Measurements from ENCODE around the gene MMP17. TPM values are rescaled to one million over a fixed set of nuclear protein-coding genes. Genes with fewer than 3 reads are reported as not detected.
A peak's percentile ranks its signal among the peaks of the same experiment; 100 is the strongest.

MMP17 gene
- total RNA-seq, 2 experiments from 2014 or later: 0.48 to 0.87 TPM

GRCh38 chr12:131828671-131829355 is 620 bp downstream of the MMP17 start:
- Mint-ChIP-seq H3K9me3 (no peaks in the 10 kb centered on the region), H3K27ac (no peak overlapping the region), H3K4me3 (peak overlapping the region; percentile 49), H3K4me1 (ENCODE audit: low read depth) (peaks cover 11% of the 10 kb centered on the region), H3K27me3 (peaks cover 56% of the 10 kb centered on the region), H3K36me3 (no peaks in the 10 kb centered on the region)
- DNase-seq: no peak
- CTCF ChIA-PET: no interaction called here
- intact Hi-C loops (cut with micrococcal nuclease): no loop called here
- POLR2A ChIA-PET: no interaction called here

- peaks cover 56% of the 10 kb centered on the region for H3K27me3 Mint-ChIP-seq
- no peak for DNase-seq
- H3K4me3 Mint-ChIP-seq: peak overlapping the region; percentile 49
- H3K36me3 Mint-ChIP-seq: no peaks in the 10 kb centered on the region
- peaks cover 11% of the 10 kb centered on the region for H3K4me1 Mint-ChIP-seq (ENCODE audit: low read depth)
- no peaks in the 10 kb centered on the region for H3K9me3 Mint-ChIP-seq
- intact Hi-C loops (cut with micrococcal nuclease): no loop called here
- CTCF ChIA-PET: no interaction called here
- POLR2A ChIA-PET: no interaction called here
- no peak overlapping the region for H3K27ac Mint-ChIP-seq
Measured at GRCh38 chr12:131829356-131829747, 1.2 kb downstream of the MMP17 start.

GRCh38 chr12:131829791-131830334 is 1.7 kb downstream of the MMP17 start:
- Mint-ChIP-seq H3K36me3 (no peaks in the 10 kb centered on the region), H3K4me1 (ENCODE audit: low read depth) (peaks cover 11% of the 10 kb centered on the region), H3K27me3 (peaks cover 56% of the 10 kb centered on the region), H3K9me3 (no peaks in the 10 kb centered on the region), H3K27ac (no peak overlapping the region), H3K4me3 (no peak overlapping the region)
- no peak for DNase-seq
- ChIA-PET CTCF (interaction anchor here (1.6 kb wide), 1 partner anchor 698 kb away, joined by 4 read pairs; no protein-coding TSS in a partner anchor), POLR2A (no interaction called here)
- intact Hi-C loops (cut with micrococcal nuclease): loop anchor here (2.0 to 10.0 kb wide), 2 partner anchors 115 to 725 kb away; partner anchors contain the start of gene EP400

- Mint-ChIP-seq H3K36me3 (no peaks in the 10 kb centered on the region), H3K9me3 (no peaks in the 10 kb centered on the region), H3K4me1 (ENCODE audit: low read depth) (peaks cover 11% of the 10 kb centered on the region), H3K4me3 (no peak overlapping the region), H3K27ac (no peak overlapping the region), H3K27me3 (peaks cover 52% of the 10 kb centered on the region)
- intact Hi-C loops (cut with micrococcal nuclease): loop anchor here (2.0 to 10.0 kb wide), 2 partner anchors 114 to 726 kb away; partner anchors contain the start of gene EP400
- CTCF ChIA-PET: interaction anchor here (1.1 to 1.6 kb wide), 4 partner anchors 47 to 725 kb away, joined by 3 to 10 read pairs (median 4); no protein-coding TSS in a partner anchor
- POLR2A ChIA-PET: no interaction called here
- peak; percentile 68 for DNase-seq
Measured at GRCh38 chr12:131830335-131830913, 2.2 kb downstream of the MMP17 start.

- intact Hi-C loops (cut with micrococcal nuclease): loop anchor here (2.0 to 10.0 kb wide), 2 partner anchors 114 to 726 kb away; partner anchors contain the start of gene EP400
Measured at GRCh38 chr12:131830914-131831571, 2.9 kb downstream of the MMP17 start.

GRCh38 chr12:131831635-131832041 is 3.4 kb downstream of the MMP17 start:
- no peaks in the 10 kb centered on the region for H3K9me3 Mint-ChIP-seq

More at GRCh38 chr12:131830914-131831571, 2.9 kb downstream of the MMP17 start:
- Mint-ChIP-seq H3K4me3 (peak overlapping the region; percentile 26), H3K36me3 (no peaks in the 10 kb centered on the region), H3K27ac (no peak overlapping the region), H3K4me1 (ENCODE audit: low read depth) (peaks cover 11% of the 10 kb centered on the region), H3K27me3 (peaks cover 46% of the 10 kb centered on the region), H3K9me3 (no peaks in the 10 kb centered on the region)
- peak; percentile 43 for DNase-seq
- ChIA-PET CTCF (interaction anchor here (1.1 to 1.6 kb wide), 4 partner anchors 48 to 726 kb away, joined by 3 to 10 read pairs (median 4); no protein-coding TSS in a partner anchor), POLR2A (no interaction called here)

GRCh38 chr12:131832321-131833231 is 4.4 kb downstream of the MMP17 start:
- Mint-ChIP-seq H3K4me3 (no peak overlapping the region), H3K9me3 (no peaks in the 10 kb centered on the region), H3K27me3 (peaks cover 32% of the 10 kb centered on the region), H3K36me3 (no peaks in the 10 kb centered on the region), H3K4me1 (ENCODE audit: low read depth) (peaks cover 11% of the 10 kb centered on the region), H3K27ac (no peak overlapping the region)
- intact Hi-C loops (cut with micrococcal nuclease): loop anchor here (10.0 kb wide), 1 partner anchor 112 kb away; the partner anchor contains the start of gene EP400
- POLR2A ChIA-PET: no interaction called here
- DNase-seq: no peak
- CTCF ChIA-PET: no interaction called here

More at GRCh38 chr12:131831635-131832041, 3.4 kb downstream of the MMP17 start:
- Mint-ChIP-seq H3K4me3 (no peak overlapping the region), H3K27me3 (peaks cover 40% of the 10 kb centered on the region), H3K36me3 (no peaks in the 10 kb centered on the region), H3K27ac (no peak overlapping the region), H3K4me1 (ENCODE audit: low read depth) (peaks cover 11% of the 10 kb centered on the region)
- ChIA-PET POLR2A (no interaction called here), CTCF (interaction anchor here (1.6 kb wide), 1 partner anchor 700 kb away, joined by 4 read pairs; no protein-coding TSS in a partner anchor)
- intact Hi-C loops (cut with micrococcal nuclease): loop anchor here (2.0 to 10.0 kb wide), 2 partner anchors 113 to 727 kb away; partner anchors contain the start of gene EP400
- no peak for DNase-seq

GRCh38 chr12:131833288-131833895 is 5.2 kb downstream of the MMP17 start:
- H3K4me1 Mint-ChIP-seq (ENCODE audit: low read depth): peaks cover 11% of the 10 kb centered on the region
- ChIA-PET CTCF (no interaction called here), POLR2A (no interaction called here)
- no peak for DNase-seq
- no peaks in the 10 kb centered on the region for H3K36me3 Mint-ChIP-seq
- no peak overlapping the region for H3K27ac Mint-ChIP-seq
- H3K27me3 Mint-ChIP-seq: peaks cover 30% of the 10 kb centered on the region
- intact Hi-C loops (cut with micrococcal nuclease): loop anchor here (10.0 kb wide), 1 partner anchor 111 kb away; the partner anchor contains the start of gene EP400
- no peak overlapping the region for H3K4me3 Mint-ChIP-seq
- H3K9me3 Mint-ChIP-seq: no peaks in the 10 kb centered on the region

GRCh38 chr12:131833896-131834641 is 5.9 kb downstream of the MMP17 start:
- no peaks in the 10 kb centered on the region for H3K9me3 Mint-ChIP-seq
- no peak overlapping the region for H3K27ac Mint-ChIP-seq
- H3K4me3 Mint-ChIP-seq: no peak overlapping the region
- peaks cover 30% of the 10 kb centered on the region for H3K27me3 Mint-ChIP-seq
- CTCF ChIA-PET: no interaction called here
- intact Hi-C loops (cut with micrococcal nuclease): loop anchor here (10.0 kb wide), 1 partner anchor 111 kb away; the partner anchor contains the start of gene EP400
- DNase-seq: no peak
- H3K36me3 Mint-ChIP-seq: no peaks in the 10 kb centered on the region
- POLR2A ChIA-PET: no interaction called here
- H3K4me1 Mint-ChIP-seq (ENCODE audit: low read depth): peaks cover 11% of the 10 kb centered on the region

- H3K36me3 Mint-ChIP-seq: no peaks in the 10 kb centered on the region
- H3K27ac Mint-ChIP-seq: no peak overlapping the region
- ChIA-PET CTCF (no interaction called here), POLR2A (no interaction called here)
- intact Hi-C loops (cut with micrococcal nuclease): loop anchor here (10.0 kb wide), 1 partner anchor 110 kb away; the partner anchor contains the start of gene EP400
- H3K27me3 Mint-ChIP-seq: peaks cover 23% of the 10 kb centered on the region
- H3K4me3 Mint-ChIP-seq: no peak overlapping the region
- no peak for DNase-seq
- peaks cover 7% of the 10 kb centered on the region for H3K4me1 Mint-ChIP-seq (ENCODE audit: low read depth)
- no peaks in the 10 kb centered on the region for H3K9me3 Mint-ChIP-seq
Measured at GRCh38 chr12:131834798-131835615, 6.8 kb downstream of the MMP17 start.
